Inflammatory macrophage treated with lipopolysaccharide for 4 hours (primary cell): Measurements from ENCODE around the gene SHC2.
"Not testable (repeated sequence)": the region's sequence is repeated elsewhere in the genome, so short reads cannot be mapped to it uniquely, and the experiment has no call there.

Source experiments
- DNase-seq: peaks from one replicate; pipeline ENCODE4 v3.0.0-alpha.2; 2020

Gene SHC2

GRCh38 chr19:422213-422916, 38.5 kb downstream of the SHC2 start:
- DNase-seq: no peak

GRCh38 chr19:419721-420515, 40.9 kb downstream of the SHC2 start:
- DNase-seq: no peak

- DNase-seq: no peak
Measured at GRCh38 chr19:418761-419671, 41.8 kb downstream of the SHC2 start.

GRCh38 chr19:416416-416815, 44.4 kb downstream of the SHC2 start:
- DNase-seq: no peak

- no peak for DNase-seq
Measured at GRCh38 chr19:415292-415691, 45.5 kb downstream of the SHC2 start.

- no peak for DNase-seq
Measured at GRCh38 chr19:413756-414420, 46.9 kb downstream of the SHC2 start.

- DNase-seq: no peak
Measured at GRCh38 chr19:412356-413355, 48.2 kb downstream of the SHC2 start.

- no peak for DNase-seq
Measured at GRCh38 chr19:411723-412355, 49.0 kb downstream of the SHC2 start.

- not testable (repeated sequence) for DNase-seq
Measured at GRCh38 chr19:411121-411722, 49.6 kb downstream of the SHC2 start.

- DNase-seq: no peak
Measured at GRCh38 chr19:410243-410781, 50.5 kb downstream of the SHC2 start.

- no peak for DNase-seq
Measured at GRCh38 chr19:409516-410242, 51.2 kb downstream of the SHC2 start.

- DNase-seq: no peak
Measured at GRCh38 chr19:408902-409515, 51.8 kb downstream of the SHC2 start, which contains the start of gene C2CD4C. Gene C2CD4C (minus strand): TSS chr19:409147. CDS start chr19:408361, 786 bp downstream.

GRCh38 chr19:408441-408901, 52.4 kb downstream of the SHC2 start:
- DNase-seq: no peak

- no peak for DNase-seq
Measured at GRCh38 chr19:407511-408440, 53.1 kb downstream of the SHC2 start.

GRCh38 chr19:406971-407510, 53.8 kb downstream of the SHC2 start:
- no peak for DNase-seq

- DNase-seq: no peak
Measured at GRCh38 chr19:406135-406781, 54.6 kb downstream of the SHC2 start.
